PFSK-1 (cell line): Measurements from ENCODE around the gene PIGQ.

ENCODE experiments used
- FOXP2 ChIP-seq: optimal IDR thresholded peaks from 2 replicates; pipeline ENCODE3; 2011; ENCODE audit warnings: borderline replicate concordance, control low read depth, inconsistent platforms; ENCODE audit not compliant: insufficient read depth; ENCODE audit errors: extremely low read length, extremely low read depth
- POLR2AphosphoS5 ChIP-seq: IDR thresholded peaks from 2 replicates; pipeline ENCODE4 v1.6.1; 2012; ENCODE audit warnings: low read depth, mild to moderate bottlenecking, control low read depth, low read length, moderate library complexity
- TF ChIP-seq, protein P1 (sequence below), 2 experiments: IDR thresholded peaks; 2 replicates each; pipeline versions ENCODE4 v1.6.1 to v1.8.0; 2011 to 2012; ENCODE audit warnings: low read depth in 2 of 2, low read length in 2 of 2, control low read depth in 1 of 2, inconsistent platforms in 1 of 2, mild to moderate bottlenecking in 1 of 2, moderate library complexity in 1 of 2; ENCODE audit not compliant: insufficient read depth in 1 of 2

DNA sequence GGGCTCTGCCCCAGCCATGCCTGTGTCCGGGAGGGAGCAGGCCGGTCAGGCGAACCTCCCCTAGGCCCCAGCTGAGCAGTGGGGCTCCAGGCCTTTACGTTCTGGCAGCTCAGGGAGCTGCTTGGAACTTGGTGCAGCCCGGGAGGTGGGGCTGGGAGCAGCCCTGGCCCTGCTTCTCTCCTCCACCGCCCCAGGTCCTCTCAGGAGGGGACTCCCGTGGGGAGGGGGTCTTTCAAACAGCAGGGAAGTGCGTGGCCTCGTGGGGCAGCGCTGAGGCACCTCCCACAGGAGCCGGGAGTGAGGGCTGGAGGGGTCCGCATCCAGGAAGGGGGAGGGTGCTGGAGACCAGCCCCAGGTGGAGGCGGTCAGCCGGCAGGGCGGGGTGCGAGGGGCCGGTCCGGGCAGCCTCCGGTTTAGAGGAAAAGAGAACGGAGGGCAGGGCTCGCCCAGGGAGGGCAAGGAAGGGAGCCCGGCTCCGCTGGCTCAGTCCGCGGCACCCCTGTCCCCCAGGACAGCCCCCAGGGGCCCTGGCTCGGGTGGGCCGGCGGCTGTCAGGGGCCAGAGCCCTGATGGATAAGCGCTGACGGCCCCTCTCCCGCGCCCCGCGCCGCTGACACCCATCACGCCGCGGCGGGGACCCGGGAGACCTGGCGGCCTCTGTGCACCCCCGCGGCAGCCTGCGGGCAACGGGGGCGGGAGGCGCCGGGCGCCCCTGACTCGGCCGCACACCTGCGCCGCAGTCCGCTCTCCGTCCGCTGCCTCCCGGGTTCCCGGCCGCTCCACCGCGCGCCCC lies 10.2 kb upstream of the PIGQ start:
- TF ChIP-seq POLR2AphosphoS5 (no peak), FOXP2 (no peak)
- TF ChIP-seq, protein P1, sequence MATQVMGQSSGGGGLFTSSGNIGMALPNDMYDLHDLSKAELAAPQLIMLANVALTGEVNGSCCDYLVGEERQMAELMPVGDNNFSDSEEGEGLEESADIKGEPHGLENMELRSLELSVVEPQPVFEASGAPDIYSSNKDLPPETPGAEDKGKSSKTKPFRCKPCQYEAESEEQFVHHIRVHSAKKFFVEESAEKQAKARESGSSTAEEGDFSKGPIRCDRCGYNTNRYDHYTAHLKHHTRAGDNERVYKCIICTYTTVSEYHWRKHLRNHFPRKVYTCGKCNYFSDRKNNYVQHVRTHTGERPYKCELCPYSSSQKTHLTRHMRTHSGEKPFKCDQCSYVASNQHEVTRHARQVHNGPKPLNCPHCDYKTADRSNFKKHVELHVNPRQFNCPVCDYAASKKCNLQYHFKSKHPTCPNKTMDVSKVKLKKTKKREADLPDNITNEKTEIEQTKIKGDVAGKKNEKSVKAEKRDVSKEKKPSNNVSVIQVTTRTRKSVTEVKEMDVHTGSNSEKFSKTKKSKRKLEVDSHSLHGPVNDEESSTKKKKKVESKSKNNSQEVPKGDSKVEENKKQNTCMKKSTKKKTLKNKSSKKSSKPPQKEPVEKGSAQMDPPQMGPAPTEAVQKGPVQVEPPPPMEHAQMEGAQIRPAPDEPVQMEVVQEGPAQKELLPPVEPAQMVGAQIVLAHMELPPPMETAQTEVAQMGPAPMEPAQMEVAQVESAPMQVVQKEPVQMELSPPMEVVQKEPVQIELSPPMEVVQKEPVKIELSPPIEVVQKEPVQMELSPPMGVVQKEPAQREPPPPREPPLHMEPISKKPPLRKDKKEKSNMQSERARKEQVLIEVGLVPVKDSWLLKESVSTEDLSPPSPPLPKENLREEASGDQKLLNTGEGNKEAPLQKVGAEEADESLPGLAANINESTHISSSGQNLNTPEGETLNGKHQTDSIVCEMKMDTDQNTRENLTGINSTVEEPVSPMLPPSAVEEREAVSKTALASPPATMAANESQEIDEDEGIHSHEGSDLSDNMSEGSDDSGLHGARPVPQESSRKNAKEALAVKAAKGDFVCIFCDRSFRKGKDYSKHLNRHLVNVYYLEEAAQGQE (IDR thresholded peaks at IDR 0.05; ENCODE audit: insufficient read depth in 1 of 2, low read depth in 2 of 2, low read length in 2 of 2): no peak
